Measurements from ENCODE around the gene TSPAN14. TPM values are rescaled to one million over a fixed set of nuclear protein-coding genes. Genes with fewer than 3 reads are reported as not detected.

TSPAN14 gene
- total RNA-seq, 1 experiment from 2014 or later: 73.5 TPM

GRCh38 chr10:80484676-80485075 lies 30.6 kb downstream of the TSPAN14 start:
- H3K27ac Mint-ChIP-seq: no peak overlapping the region
- DNase-seq (ENCODE audit: low spot score) (no peak), ATAC-seq (no peak)
- TF ChIP-seq ZNF396 (CRISPR knock-in tag; IDR thresholded peaks at IDR 0.05; ENCODE audit: borderline replicate concordance) (no peak), MLX (CRISPR knock-in tag; IDR thresholded peaks at IDR 0.05) (no peak), HMGXB4 (CRISPR knock-in tag; IDR thresholded peaks at IDR 0.05) (no peak), PREB (CRISPR knock-in tag; IDR thresholded peaks at IDR 0.05; ENCODE audit: borderline replicate concordance) (no peak), RORB (CRISPR knock-in tag; IDR thresholded peaks at IDR 0.05) (no peak), MAX (CRISPR knock-in tag; IDR thresholded peaks at IDR 0.05) (no peak), AR (CRISPR knock-in tag; IDR thresholded peaks at IDR 0.05) (no peak), ZNF263 (CRISPR knock-in tag; IDR thresholded peaks at IDR 0.05; ENCODE audit: low read depth) (no peak), JAZF1 (CRISPR knock-in tag; IDR thresholded peaks at IDR 0.05) (no peak)
- POLR2A ChIA-PET: interaction anchor here (2.1 kb wide), 1 partner anchor 25 kb away, joined by 5 read pairs; no protein-coding TSS in a partner anchor
- no peak overlapping the region for H3K4me3 Mint-ChIP-seq
- H3K36me3 Mint-ChIP-seq: peaks cover 12% of the 10 kb centered on the region
- peaks cover 3% of the 10 kb centered on the region for H3K9me3 Mint-ChIP-seq
- no peaks in the 10 kb centered on the region for H3K27me3 Mint-ChIP-seq (ENCODE audit: low read depth)
- peaks cover 66% of the 10 kb centered on the region for H3K4me1 Mint-ChIP-seq
- CTCF ChIA-PET: interaction anchor here (1.1 to 6.9 kb wide), 3 partner anchors 20 to 41 kb away, joined by 4 to 66 read pairs (median 9); no protein-coding TSS in a partner anchor

- ChIA-PET POLR2A (interaction anchor here (2.1 kb wide), 2 partner anchors 14 to 26 kb away, joined by 5 read pairs; no protein-coding TSS in a partner anchor), CTCF (interaction anchor here (0.7 to 6.9 kb wide), 5 partner anchors 15 to 77 kb away, joined by 4 to 66 read pairs (median 5); partner anchors contain the start of gene PRXL2A)
- no peaks in the 10 kb centered on the region for H3K27me3 Mint-ChIP-seq (ENCODE audit: low read depth)
- H3K9me3 Mint-ChIP-seq: peaks cover under 1% of the 10 kb centered on the region
- H3K4me3 Mint-ChIP-seq: no peak overlapping the region
- peaks cover 66% of the 10 kb centered on the region for H3K4me1 Mint-ChIP-seq
- peaks cover 14% of the 10 kb centered on the region for H3K36me3 Mint-ChIP-seq
- 0 out of 2 replicates have a peak overlapping the region, but pooled peaks have one; percentile 29 for H3K27ac Mint-ChIP-seq
- no peak for DNase-seq (ENCODE audit: low spot score)
- ATAC-seq: no peak
- TF ChIP-seq GTF2I (CRISPR knock-in tag; conservative IDR thresholded peaks at IDR 0.05): no peak
- TF ChIP-seq NFATC4 (CRISPR knock-in tag; IDR thresholded peaks at IDR 0.05): no peak
- no peak for TF ChIP-seq E2F5 (CRISPR knock-in tag; IDR thresholded peaks at IDR 0.05)
- TF ChIP-seq HMGXB4 (CRISPR knock-in tag; IDR thresholded peaks at IDR 0.05): no peak
- TF ChIP-seq USF1 (CRISPR knock-in tag; IDR thresholded peaks at IDR 0.05): no peak
- no peak for TF ChIP-seq ZNF232 (CRISPR knock-in tag; IDR thresholded peaks at IDR 0.05)
- TF ChIP-seq NR1H2 (CRISPR knock-in tag; IDR thresholded peaks at IDR 0.05): no peak
- no peak for TF ChIP-seq ATF2 (CRISPR knock-in tag; IDR thresholded peaks at IDR 0.05; ENCODE audit: borderline replicate concordance, low read depth)
- TF ChIP-seq ZNF138 (CRISPR knock-in tag; conservative IDR thresholded peaks at IDR 0.05): no peak
- no peak for TF ChIP-seq ATF3 (CRISPR knock-in tag; conservative IDR thresholded peaks at IDR 0.05)
- no peak for TF ChIP-seq SOX15 (CRISPR knock-in tag; IDR thresholded peaks at IDR 0.05)
- no peak for TF ChIP-seq KAT7 (CRISPR knock-in tag; IDR thresholded peaks at IDR 0.05; ENCODE audit: borderline replicate concordance)
Observed at GRCh38 chr10:80485076-80485945, 31.2 kb downstream of the TSPAN14 start.

All from WTC11 (cell line).